OCI-LY7 (cell line): Measurements from ENCODE around the gene ID2. TPM values are rescaled to one million over a fixed set of nuclear protein-coding genes. Genes with fewer than 3 reads are reported as not detected.

ENCODE experiments used
- BruUV-seq: library from RNA; stranded (reverse); fragments of 400-500 nt; replicated peaks from 2 replicates; lab custom pipeline; 2021; lab: Mats Ljungman, UMichigan
- CTCF ChIA-PET: fragments of 300-600 bp; sonication (Branson Sonifier 250); formaldehyde crosslinking; loops from one replicate; lab custom pipeline; 2022; ENCODE audit warnings: antibody characterized with exemption; ENCODE audit not compliant: unreplicated experiment; lab: Charles Lee
- POLR2A ChIA-PET: fragments of 300-600 bp; sonication (Branson Sonifier 250); formaldehyde crosslinking; loops from one replicate; lab custom pipeline; 2022; ENCODE audit warnings: antibody characterized with exemption; lab: Charles Lee
- DNase-seq: peaks from one replicate; pipeline ENCODE4 v3.0.0-alpha.2; 2015; ENCODE audit warnings: low spot score
- H2AFZ ChIP-seq: fragments of 200-600 bp; sonication (generic), shearing (Covaris generic); 2 replicates; pipeline ENCODE4 v1.6.1; 2014; ENCODE audit warnings: mild to moderate bottlenecking, antibody characterized with exemption, low read length, moderate library complexity
- H3K27ac ChIP-seq: fragments of 200-600 bp; sonication (generic); 2 replicates; pipeline ENCODE4 v1.5.1; 2014; ENCODE audit warnings: mixed run types, low read depth, mild to moderate bottlenecking, moderate library complexity, low read length, inconsistent platforms; ENCODE audit not compliant: poor library complexity, severe bottlenecking
- H3K36me3 ChIP-seq: fragments of 200-600 bp; sonication (generic); 2 replicates; pipeline ENCODE4 v1.6.1; 2014; ENCODE audit warnings: mild to moderate bottlenecking, antibody characterized with exemption, low read length, moderate library complexity, mixed read lengths; ENCODE audit not compliant: insufficient read depth
- H3K4me1 ChIP-seq: fragments of 200-600 bp; sonication (generic); 2 replicates; pipeline ENCODE4 v1.5.1; 2014; ENCODE audit warnings: mild to moderate bottlenecking, low read length; ENCODE audit not compliant: insufficient read depth, poor library complexity, severe bottlenecking
- H3K4me2 ChIP-seq: fragments of 200-600 bp; sonication (generic); 2 replicates; pipeline ENCODE4 v1.6.1; 2014; ENCODE audit warnings: mild to moderate bottlenecking, low read length
- H3K4me3 ChIP-seq: fragments of 200-600 bp; sonication (generic); 2 replicates; pipeline ENCODE4 v1.5.1; 2014; ENCODE audit warnings: mild to moderate bottlenecking, low read depth, low read length; ENCODE audit not compliant: poor library complexity, severe bottlenecking
- H3K79me2 ChIP-seq: fragments of 200-600 bp; sonication (generic); 2 replicates; pipeline ENCODE4 v1.6.1; 2016; ENCODE audit warnings: low read depth, mild to moderate bottlenecking, low read length, moderate library complexity, mixed read lengths; ENCODE audit not compliant: insufficient read depth
- H3K9me2 ChIP-seq: fragments of 200-600 bp; sonication (generic); 2 replicates; pipeline ENCODE4 v1.6.1; 2016; ENCODE audit warnings: mild to moderate bottlenecking, low read length, mixed read lengths; ENCODE audit not compliant: insufficient read depth
- H3K9me3 ChIP-seq: fragments of 200-600 bp; sonication (generic); 2 replicates; pipeline ENCODE4 v1.6.1; 2014; ENCODE audit warnings: mild to moderate bottlenecking, mixed run types, low read length, mixed read lengths
- H4K20me1 ChIP-seq: fragments of 200-600 bp; sonication (generic); 2 replicates; pipeline ENCODE4 v1.6.1; 2014; ENCODE audit warnings: mild to moderate bottlenecking, antibody characterized with exemption, low read length, moderate library complexity, mixed read lengths; ENCODE audit not compliant: insufficient read depth
- EZH2phosphoT487 ChIP-seq: fragments of 200-600 bp; sonication (generic); IDR thresholded peaks from 2 replicates; pipeline ENCODE4 v1.6.1; 2018; ENCODE audit warnings: low read depth, borderline replicate concordance, mild to moderate bottlenecking, mixed run types, antibody characterized with exemption, low read length, moderate library complexity, mixed read lengths
- intact Hi-C: fragments of 100-400 bp; cut with micrococcal nuclease; formaldehyde crosslinking; loops from one replicate; pipeline ENCODE4 v1.10.0; 2022; ENCODE audit not compliant: unreplicated experiment
- total RNA-seq, 2 experiments: library from RNA; depleted of rRNA in 1 of 2; stranded (reverse); fragments of >200 nt in 1 of 2; shearing (Covaris generic) in 1 of 2; gene quantifications; 2 replicates each; pipeline ENCODE4 v1.2.3, GENCODE V29; 2014 to 2022
- TF ChIP-seq, protein P1 (sequence below): fragments of 200-600 bp; sonication (generic); conservative IDR thresholded peaks from 2 replicates; pipeline ENCODE4 v1.5.1; 2014; ENCODE audit warnings: mild to moderate bottlenecking, antibody characterized with exemption, low read length, moderate library complexity, mixed read lengths

ID2 gene
- total RNA-seq, 2 experiments from 2014 or later = 79.3 to 498 TPM

DNA sequence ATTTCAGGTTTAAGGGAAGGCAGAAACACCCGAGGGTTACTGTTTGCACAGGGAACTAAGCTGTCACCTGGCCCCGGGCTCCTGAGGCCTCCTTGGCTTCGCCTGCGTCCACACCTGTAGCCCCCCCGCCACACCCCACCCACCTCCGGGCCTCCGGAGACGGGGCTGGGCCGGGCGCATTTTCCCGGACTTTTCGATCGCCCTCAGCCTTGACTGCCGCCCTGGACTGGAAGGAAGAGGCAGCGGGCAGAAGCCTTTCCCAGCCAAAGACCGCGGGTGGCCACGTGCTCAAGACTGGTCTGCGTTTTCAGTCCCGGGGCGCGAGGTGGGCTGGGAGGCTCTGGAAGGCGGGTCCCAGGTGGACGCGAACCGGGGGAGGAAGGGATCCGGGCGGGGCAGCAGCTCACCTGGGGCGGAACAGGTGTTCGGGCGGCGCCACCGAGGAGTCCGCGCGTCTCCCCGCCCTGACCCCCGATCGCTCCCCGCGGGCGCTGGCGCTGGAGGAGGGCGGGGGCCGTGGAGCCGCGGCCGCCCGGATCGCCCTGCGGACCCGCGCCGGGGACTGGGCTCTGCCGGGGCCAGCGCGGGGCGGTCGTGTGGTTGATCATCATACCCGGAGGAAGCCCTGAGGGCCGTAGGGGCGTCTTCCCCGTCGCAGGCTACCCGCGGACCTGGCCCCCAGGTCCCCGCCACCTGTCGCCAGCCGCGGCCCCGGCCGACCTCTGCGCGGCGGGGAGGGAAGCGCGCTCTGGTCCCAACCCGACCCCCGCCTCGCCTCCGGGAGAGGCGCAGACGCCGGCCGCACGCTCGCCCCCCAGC lies 3.2 kb downstream of the ID2 start:
- Histone ChIP-seq H4K20me1 (peaks cover 17% of the 10 kb centered on the region), H3K27ac (peak overlapping the region; percentile 91), H3K4me2 (peak overlapping the region; percentile 93), H3K79me2 (peaks cover 40% of the 10 kb centered on the region), H3K4me1 (peaks cover 17% of the 10 kb centered on the region), H2AFZ (no peak overlapping the region), H3K9me3 (0 out of 2 replicates have a peak, but pooled peaks cover 6% of the 10 kb centered on the region), H3K36me3 (peaks cover 29% of the 10 kb centered on the region), H3K9me2 (no peaks in the 10 kb centered on the region), H3K4me3 (peak overlapping the region; percentile 97)
- ChIA-PET POLR2A (interaction anchor here (0.6 to 1.8 kb wide), 13 partner anchors 32 to 1117 kb away, joined by 3 to 17 read pairs (median 3); no protein-coding TSS in a partner anchor), CTCF (no interaction called here)
- TF ChIP-seq EZH2phosphoT487 = no peak
- TF ChIP-seq, protein P1, sequence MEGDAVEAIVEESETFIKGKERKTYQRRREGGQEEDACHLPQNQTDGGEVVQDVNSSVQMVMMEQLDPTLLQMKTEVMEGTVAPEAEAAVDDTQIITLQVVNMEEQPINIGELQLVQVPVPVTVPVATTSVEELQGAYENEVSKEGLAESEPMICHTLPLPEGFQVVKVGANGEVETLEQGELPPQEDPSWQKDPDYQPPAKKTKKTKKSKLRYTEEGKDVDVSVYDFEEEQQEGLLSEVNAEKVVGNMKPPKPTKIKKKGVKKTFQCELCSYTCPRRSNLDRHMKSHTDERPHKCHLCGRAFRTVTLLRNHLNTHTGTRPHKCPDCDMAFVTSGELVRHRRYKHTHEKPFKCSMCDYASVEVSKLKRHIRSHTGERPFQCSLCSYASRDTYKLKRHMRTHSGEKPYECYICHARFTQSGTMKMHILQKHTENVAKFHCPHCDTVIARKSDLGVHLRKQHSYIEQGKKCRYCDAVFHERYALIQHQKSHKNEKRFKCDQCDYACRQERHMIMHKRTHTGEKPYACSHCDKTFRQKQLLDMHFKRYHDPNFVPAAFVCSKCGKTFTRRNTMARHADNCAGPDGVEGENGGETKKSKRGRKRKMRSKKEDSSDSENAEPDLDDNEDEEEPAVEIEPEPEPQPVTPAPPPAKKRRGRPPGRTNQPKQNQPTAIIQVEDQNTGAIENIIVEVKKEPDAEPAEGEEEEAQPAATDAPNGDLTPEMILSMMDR = no peak
- BruUV-seq = no TSS peak
- DNase-seq = peak; percentile 70
- intact Hi-C loops = loop anchor here (1.0 to 10.0 kb wide), 11 partner anchors 160 to 1588 kb away; no protein-coding TSS in a partner anchor

- Histone ChIP-seq H3K27ac (peak overlapping the region; percentile 91), H3K4me1 (peaks cover 9% of the 10 kb centered on the region), H2AFZ (no peak overlapping the region), H4K20me1 (peaks cover 17% of the 10 kb centered on the region), H3K79me2 (peaks cover 40% of the 10 kb centered on the region), H3K36me3 (peaks cover 29% of the 10 kb centered on the region), H3K9me2 (no peaks in the 10 kb centered on the region), H3K4me2 (peak overlapping the region; percentile 93), H3K4me3 (peak overlapping the region; percentile 97), H3K9me3 (0 out of 2 replicates have a peak, but pooled peaks cover 6% of the 10 kb centered on the region)
- POLR2A ChIA-PET = interaction anchor here (1.8 kb wide), 1 partner anchor 112 kb away, joined by 17 read pairs; no protein-coding TSS in a partner anchor
- CTCF ChIA-PET = no interaction called here
- intact Hi-C loops = loop anchor here (1.0 to 10.0 kb wide), 11 partner anchors 161 to 1589 kb away; no protein-coding TSS in a partner anchor
- no TSS peak for BruUV-seq
- peak; percentile 84 for DNase-seq
- TF ChIP-seq, protein P1 = peak; percentile 94
- TF ChIP-seq EZH2phosphoT487 = no peak
These were observed 4.0 kb downstream of the ID2 start for GRCh38 chr2:8685697-8686358.
